NB4 (cell line): ENCODE measurements around the gene CCDC33.

ENCODE experiments used
- DNase-seq: peaks from one replicate; pipeline ENCODE4 v3.0.0; 2010; ENCODE audit warnings: low read depth
- H3K4me3 ChIP-seq: one replicate; pipeline ENCODE4 v1.5.1; 2011; ENCODE audit warnings: mild to moderate bottlenecking, low read depth, low read length, moderate library complexity
- MYC ChIP-seq: IDR thresholded peaks from 2 replicates; pipeline ENCODE4 v1.6.1; 2011; ENCODE audit warnings: low read depth, low read length
- POLR2A ChIP-seq: IDR thresholded peaks from 2 replicates; pipeline ENCODE4 v1.6.1; 2011; ENCODE audit warnings: mild to moderate bottlenecking; ENCODE audit not compliant: insufficient read length; ENCODE audit errors: extremely low read depth
- TF ChIP-seq, protein P1 (sequence below): IDR thresholded peaks from 2 replicates; pipeline ENCODE4 v1.6.1; 2011; ENCODE audit warnings: low read depth, low read length
- TF ChIP-seq, protein P2 (sequence below): IDR thresholded peaks from one replicate; pipeline ENCODE4 v1.5.1; 2012; ENCODE audit warnings: low read depth, low read length

CCDC33 gene

DNA sequence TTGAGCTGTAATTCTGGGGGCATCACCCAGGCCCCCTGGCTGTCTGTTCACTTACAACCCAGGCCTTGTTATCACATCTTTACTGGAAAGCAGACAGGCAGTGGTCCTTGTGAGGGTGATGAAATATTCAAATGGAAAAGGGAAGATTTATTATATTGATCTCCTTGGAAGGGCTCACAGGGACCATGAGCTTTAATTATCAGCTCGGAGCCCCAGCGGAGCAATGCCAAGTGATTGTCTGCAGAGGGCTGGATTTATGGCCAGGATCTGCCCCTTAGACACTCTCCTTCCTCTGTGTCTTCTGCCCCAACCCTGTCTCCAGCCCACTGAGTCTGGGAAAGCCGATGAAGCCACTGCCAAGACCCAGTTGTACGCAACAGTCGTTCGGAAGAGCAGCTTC is 31.9 kb downstream of the CCDC33 start:
- no peak for DNase-seq
- H3K4me3 ChIP-seq = no peak overlapping the region
- TF ChIP-seq, protein P1, sequence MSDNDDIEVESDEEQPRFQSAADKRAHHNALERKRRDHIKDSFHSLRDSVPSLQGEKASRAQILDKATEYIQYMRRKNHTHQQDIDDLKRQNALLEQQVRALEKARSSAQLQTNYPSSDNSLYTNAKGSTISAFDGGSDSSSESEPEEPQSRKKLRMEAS = no peak
- TF ChIP-seq POLR2A (no peak), MYC (no peak)
- TF ChIP-seq, protein P2, sequence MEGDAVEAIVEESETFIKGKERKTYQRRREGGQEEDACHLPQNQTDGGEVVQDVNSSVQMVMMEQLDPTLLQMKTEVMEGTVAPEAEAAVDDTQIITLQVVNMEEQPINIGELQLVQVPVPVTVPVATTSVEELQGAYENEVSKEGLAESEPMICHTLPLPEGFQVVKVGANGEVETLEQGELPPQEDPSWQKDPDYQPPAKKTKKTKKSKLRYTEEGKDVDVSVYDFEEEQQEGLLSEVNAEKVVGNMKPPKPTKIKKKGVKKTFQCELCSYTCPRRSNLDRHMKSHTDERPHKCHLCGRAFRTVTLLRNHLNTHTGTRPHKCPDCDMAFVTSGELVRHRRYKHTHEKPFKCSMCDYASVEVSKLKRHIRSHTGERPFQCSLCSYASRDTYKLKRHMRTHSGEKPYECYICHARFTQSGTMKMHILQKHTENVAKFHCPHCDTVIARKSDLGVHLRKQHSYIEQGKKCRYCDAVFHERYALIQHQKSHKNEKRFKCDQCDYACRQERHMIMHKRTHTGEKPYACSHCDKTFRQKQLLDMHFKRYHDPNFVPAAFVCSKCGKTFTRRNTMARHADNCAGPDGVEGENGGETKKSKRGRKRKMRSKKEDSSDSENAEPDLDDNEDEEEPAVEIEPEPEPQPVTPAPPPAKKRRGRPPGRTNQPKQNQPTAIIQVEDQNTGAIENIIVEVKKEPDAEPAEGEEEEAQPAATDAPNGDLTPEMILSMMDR = no peak

DNA sequence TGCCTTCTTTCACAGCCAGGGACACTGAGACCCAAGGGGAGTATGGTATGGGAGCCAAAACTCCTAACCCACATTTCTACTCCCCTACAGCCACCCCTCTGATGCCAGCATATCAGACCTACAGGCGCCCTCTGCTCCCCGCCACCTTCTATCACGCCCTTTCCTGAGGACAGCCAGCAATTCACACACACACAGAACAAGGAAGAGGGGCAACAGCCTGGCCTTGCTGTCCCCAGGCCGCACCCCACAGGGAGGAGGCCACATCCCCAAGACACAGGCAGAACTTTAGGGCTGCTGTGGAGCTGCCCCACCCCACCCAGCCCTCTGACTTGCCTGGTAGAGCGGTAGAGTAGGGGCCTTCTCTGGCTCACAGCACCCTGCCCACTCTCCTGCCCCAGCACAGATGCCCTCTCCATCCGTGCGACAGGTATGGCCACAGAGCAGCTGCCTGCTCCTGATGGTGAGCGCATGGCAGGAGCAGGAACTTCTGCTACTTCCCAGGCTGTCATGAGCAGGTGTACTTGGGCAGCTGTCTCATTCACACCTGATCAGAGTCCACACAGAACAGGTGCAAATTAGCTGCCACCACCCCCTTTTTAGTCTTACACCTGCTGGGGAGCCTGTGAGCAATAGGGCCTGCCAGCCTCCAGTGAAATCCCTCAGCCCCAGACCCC is 33.4 kb downstream of the CCDC33 start:
- no peak for DNase-seq
- TF ChIP-seq, protein P2 = no peak
- TF ChIP-seq MYC (no peak), POLR2A (no peak)
- TF ChIP-seq, protein P1 = no peak
- no peak overlapping the region for H3K4me3 ChIP-seq

DNA sequence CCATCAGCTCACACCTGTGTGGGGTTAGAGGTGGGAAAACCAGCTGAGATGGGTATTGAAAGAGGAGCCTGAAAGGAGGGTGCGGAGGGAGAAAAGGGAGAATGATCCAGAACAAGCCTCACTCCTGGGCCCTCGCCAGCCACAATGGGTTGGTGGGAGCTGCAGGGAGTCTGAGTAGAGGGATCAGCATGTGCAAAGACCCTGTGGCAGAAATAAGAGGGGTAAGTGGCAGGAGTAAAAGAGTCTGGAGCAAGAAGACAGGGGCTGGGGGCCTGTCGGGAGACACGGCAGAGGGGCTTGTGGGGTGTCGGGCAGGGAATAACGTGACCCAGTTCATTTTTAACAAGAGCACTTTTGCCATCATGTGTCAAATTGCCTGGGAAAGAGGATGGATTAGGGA is 34.0 kb downstream of the CCDC33 start:
- TF ChIP-seq, protein P2 = no peak
- TF ChIP-seq, protein P1 = no peak
- TF ChIP-seq POLR2A = no peak
- TF ChIP-seq MYC = no peak
- no peak overlapping the region for H3K4me3 ChIP-seq
- DNase-seq = no peak

DNA sequence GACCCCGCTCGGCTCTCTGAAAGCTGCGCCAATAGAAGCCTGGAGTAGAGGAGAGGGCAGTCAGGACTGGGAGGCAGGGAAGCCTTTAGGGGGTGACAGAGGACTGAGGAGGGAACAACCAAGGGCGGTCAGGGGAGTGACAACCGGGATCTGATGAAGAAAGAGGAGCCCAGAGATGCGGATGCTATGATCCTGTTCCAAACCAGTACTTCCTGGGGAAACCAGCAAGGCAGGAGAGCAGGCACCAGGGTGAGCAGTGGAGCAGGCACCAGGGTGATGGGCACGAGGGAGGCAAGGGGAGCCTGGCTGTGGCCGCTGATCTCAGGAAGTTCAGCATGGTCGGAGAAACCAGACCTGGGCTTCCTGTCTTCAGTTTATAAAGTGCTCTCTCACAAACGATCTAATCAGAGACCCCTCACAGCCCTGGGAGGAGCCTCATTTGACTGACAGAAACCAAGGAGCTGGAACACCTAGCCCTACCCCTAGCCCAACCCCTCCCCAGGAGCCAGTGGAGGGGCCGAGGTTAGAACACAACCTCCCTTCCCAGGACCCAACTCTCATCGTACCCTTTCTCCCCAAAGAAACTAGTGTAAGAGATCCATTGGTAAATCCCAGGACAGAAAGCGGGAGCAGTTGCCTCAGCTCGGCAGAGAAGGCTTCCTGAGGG is 34.9 kb downstream of the CCDC33 start:
- no peak for TF ChIP-seq MYC
- no peak for TF ChIP-seq POLR2A
- TF ChIP-seq, protein P1 = no peak
- TF ChIP-seq, protein P2 = no peak
- no peak overlapping the region for H3K4me3 ChIP-seq
- no peak for DNase-seq

DNA sequence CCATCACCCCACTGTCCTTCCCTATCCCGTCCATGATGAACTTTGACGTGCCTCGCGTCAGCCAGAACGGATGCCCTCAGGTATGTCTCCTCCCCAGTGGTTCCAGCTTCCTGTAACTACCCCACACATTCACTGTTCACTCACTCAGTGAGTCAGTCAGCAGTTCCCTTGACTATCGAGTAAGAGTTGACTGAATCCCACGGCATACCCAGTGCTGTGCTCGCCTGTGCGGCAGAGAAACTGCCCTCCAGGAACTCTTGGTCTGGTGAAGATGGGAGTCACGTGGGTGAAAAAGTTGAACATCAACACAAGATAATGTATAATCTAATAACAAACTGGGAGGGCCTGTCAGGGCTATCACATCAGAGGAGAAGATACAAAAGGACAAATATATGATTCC is 36.7 kb downstream of the CCDC33 start:
- no peak for DNase-seq
- no peak for TF ChIP-seq POLR2A
- H3K4me3 ChIP-seq = no peak overlapping the region

DNA sequence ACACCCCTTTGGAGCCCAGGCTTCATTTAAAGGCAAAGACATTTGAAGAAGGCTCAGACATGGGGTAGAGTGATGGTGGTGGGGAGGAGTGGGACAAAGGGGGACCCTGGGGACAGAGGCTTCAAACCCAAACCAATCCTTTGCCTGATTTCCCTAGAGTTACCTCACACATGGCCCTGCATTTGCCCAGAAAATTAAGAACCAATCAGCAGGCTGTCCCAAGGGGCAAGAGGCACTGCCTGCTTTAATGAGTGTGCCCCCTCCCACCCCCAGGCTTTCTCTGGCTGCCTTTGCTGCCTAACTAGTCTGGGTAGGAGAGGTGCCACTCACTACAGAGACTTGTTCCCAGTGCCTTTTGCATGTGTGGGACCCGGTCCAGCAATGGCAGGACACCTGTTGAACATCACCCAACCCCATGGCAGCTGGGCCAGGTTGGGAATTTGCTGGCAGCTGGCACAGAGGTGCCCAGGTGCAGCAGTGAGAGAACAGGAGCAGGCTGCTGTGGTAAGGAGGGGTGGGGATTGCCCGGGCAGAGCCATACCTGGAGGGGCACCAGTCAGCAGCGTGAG is 38.4 kb downstream of the CCDC33 start:
- DNase-seq = no peak
- TF ChIP-seq POLR2A (no peak), MYC (no peak)
- TF ChIP-seq, protein P2 = no peak
- TF ChIP-seq, protein P1 = no peak
- no peak overlapping the region for H3K4me3 ChIP-seq
